Activated naive CD4-positive, alpha-beta T cell treated with anti-CD3 and anti-CD28 coated beads, Interleukin-2, amount 10 ng/mL, durations not matched to agents 7 days and 5 days (primary cell): ENCODE data around the gene PLCH1.

Experiments
- CTCF ChIA-PET: fragments of 350-600 bp; sonication (Branson Sonifier 250); formaldehyde crosslinking; loops from one replicate; lab custom pipeline; 2021; ENCODE audit warnings: antibody characterized with exemption; lab: Charles Lee
- DNase-seq: peaks from one replicate; pipeline ENCODE4 v3.0.0-alpha.2; 2020
- H3K27ac Mint-ChIP-seq: one replicate; pipeline ENCODE4 v1.8.0; 2021; ENCODE audit warnings: mild to moderate bottlenecking, moderate library complexity, mixed read lengths
- H3K27me3 Mint-ChIP-seq: one replicate; pipeline ENCODE4 v1.8.0; 2021; ENCODE audit warnings: mild to moderate bottlenecking, mixed read lengths
- H3K36me3 Mint-ChIP-seq: one replicate; pipeline ENCODE4 v1.8.0; 2021; ENCODE audit warnings: mixed read lengths
- H3K4me1 Mint-ChIP-seq: one replicate; pipeline ENCODE4 v1.8.0; 2021; ENCODE audit warnings: mixed read lengths
- H3K4me3 Mint-ChIP-seq: one replicate; pipeline ENCODE4 v1.8.0; 2021; ENCODE audit warnings: mild to moderate bottlenecking, moderate library complexity, mixed read lengths
- H3K9me3 Mint-ChIP-seq: one replicate; pipeline ENCODE4 v1.8.0; 2021; ENCODE audit warnings: mixed read lengths

PLCH1 gene

GRCh38 chr3:155431856-155432570 is 312.9 kb downstream of the PLCH1 start:
- no peak overlapping the region for H3K4me3 Mint-ChIP-seq
- peaks cover 4% of the 10 kb centered on the region for H3K9me3 Mint-ChIP-seq
- no peak for DNase-seq
- CTCF ChIA-PET: no interaction called here
- no peaks in the 10 kb centered on the region for H3K36me3 Mint-ChIP-seq
- H3K27ac Mint-ChIP-seq: no peak overlapping the region
- no peaks in the 10 kb centered on the region for H3K4me1 Mint-ChIP-seq
- no peaks in the 10 kb centered on the region for H3K27me3 Mint-ChIP-seq

- Mint-ChIP-seq H3K9me3 (peaks cover 4% of the 10 kb centered on the region), H3K4me3 (no peak overlapping the region), H3K36me3 (no peaks in the 10 kb centered on the region), H3K27ac (no peak overlapping the region), H3K4me1 (no peaks in the 10 kb centered on the region), H3K27me3 (no peaks in the 10 kb centered on the region)
- CTCF ChIA-PET: no interaction called here
- DNase-seq: no peak
These were observed 316.3 kb downstream of the PLCH1 start for GRCh38 chr3:155428563-155428962.

GRCh38 chr3:155426524-155427230 is 318.2 kb downstream of the PLCH1 start:
- DNase-seq: no peak
- no peak overlapping the region for H3K4me3 Mint-ChIP-seq
- H3K36me3 Mint-ChIP-seq: no peaks in the 10 kb centered on the region
- CTCF ChIA-PET: no interaction called here
- H3K9me3 Mint-ChIP-seq: peaks cover 4% of the 10 kb centered on the region
- H3K27me3 Mint-ChIP-seq: no peaks in the 10 kb centered on the region
- H3K4me1 Mint-ChIP-seq: no peaks in the 10 kb centered on the region
- H3K27ac Mint-ChIP-seq: no peak overlapping the region

- H3K27me3 Mint-ChIP-seq: no peaks in the 10 kb centered on the region
- DNase-seq: no peak
- no peak overlapping the region for H3K27ac Mint-ChIP-seq
- CTCF ChIA-PET: no interaction called here
- no peaks in the 10 kb centered on the region for H3K36me3 Mint-ChIP-seq
- no peak overlapping the region for H3K4me3 Mint-ChIP-seq
- H3K9me3 Mint-ChIP-seq: peaks cover 4% of the 10 kb centered on the region
- no peaks in the 10 kb centered on the region for H3K4me1 Mint-ChIP-seq
These were observed 319.5 kb downstream of the PLCH1 start for GRCh38 chr3:155425396-155425795.

GRCh38 chr3:155424323-155424710 is 320.6 kb downstream of the PLCH1 start:
- H3K9me3 Mint-ChIP-seq: peaks cover 4% of the 10 kb centered on the region
- H3K36me3 Mint-ChIP-seq: no peaks in the 10 kb centered on the region
- CTCF ChIA-PET: no interaction called here
- H3K4me3 Mint-ChIP-seq: no peak overlapping the region
- H3K27me3 Mint-ChIP-seq: no peaks in the 10 kb centered on the region
- H3K27ac Mint-ChIP-seq: no peak overlapping the region
- no peak for DNase-seq
- no peaks in the 10 kb centered on the region for H3K4me1 Mint-ChIP-seq

GRCh38 chr3:155423526-155424322 is 321.1 kb downstream of the PLCH1 start:
- Mint-ChIP-seq H3K9me3 (peaks cover 4% of the 10 kb centered on the region), H3K27me3 (no peaks in the 10 kb centered on the region), H3K36me3 (no peaks in the 10 kb centered on the region), H3K4me3 (no peak overlapping the region), H3K4me1 (no peaks in the 10 kb centered on the region), H3K27ac (no peak overlapping the region)
- DNase-seq: no peak
- CTCF ChIA-PET: no interaction called here

- Mint-ChIP-seq H3K4me3 (no peak overlapping the region), H3K27me3 (no peaks in the 10 kb centered on the region), H3K36me3 (no peaks in the 10 kb centered on the region), H3K4me1 (no peaks in the 10 kb centered on the region), H3K27ac (no peak overlapping the region), H3K9me3 (no peaks in the 10 kb centered on the region)
- DNase-seq: no peak
- CTCF ChIA-PET: no interaction called here
These were observed 323.9 kb downstream of the PLCH1 start for GRCh38 chr3:155420881-155421486.

- no peak for DNase-seq
- Mint-ChIP-seq H3K36me3 (no peaks in the 10 kb centered on the region), H3K27me3 (no peaks in the 10 kb centered on the region), H3K4me1 (no peaks in the 10 kb centered on the region), H3K9me3 (no peaks in the 10 kb centered on the region), H3K4me3 (no peak overlapping the region), H3K27ac (no peak overlapping the region)
- CTCF ChIA-PET: no interaction called here
These were observed 324.5 kb downstream of the PLCH1 start for GRCh38 chr3:155420406-155420805.

GRCh38 chr3:155418407-155418806 is 326.5 kb downstream of the PLCH1 start:
- Mint-ChIP-seq H3K27me3 (no peaks in the 10 kb centered on the region), H3K4me3 (no peak overlapping the region), H3K36me3 (no peaks in the 10 kb centered on the region), H3K4me1 (no peaks in the 10 kb centered on the region), H3K9me3 (no peaks in the 10 kb centered on the region), H3K27ac (no peak overlapping the region)
- CTCF ChIA-PET: no interaction called here
- DNase-seq: no peak

- Mint-ChIP-seq H3K9me3 (no peaks in the 10 kb centered on the region), H3K27me3 (no peaks in the 10 kb centered on the region), H3K36me3 (no peaks in the 10 kb centered on the region), H3K4me1 (no peaks in the 10 kb centered on the region), H3K4me3 (no peak overlapping the region), H3K27ac (no peak overlapping the region)
- DNase-seq: no peak
- CTCF ChIA-PET: interaction anchor here (0.9 kb wide), 1 partner anchor 285 kb away, joined by 5 read pairs; no protein-coding TSS in a partner anchor
These were observed 327.8 kb downstream of the PLCH1 start for GRCh38 chr3:155417119-155417517.

- H3K27me3 Mint-ChIP-seq: no peaks in the 10 kb centered on the region
- no peak overlapping the region for H3K27ac Mint-ChIP-seq
- CTCF ChIA-PET: interaction anchor here (0.9 kb wide), 1 partner anchor 285 kb away, joined by 5 read pairs; no protein-coding TSS in a partner anchor
- no peak for DNase-seq
- H3K9me3 Mint-ChIP-seq: no peaks in the 10 kb centered on the region
- no peaks in the 10 kb centered on the region for H3K4me1 Mint-ChIP-seq
- no peaks in the 10 kb centered on the region for H3K36me3 Mint-ChIP-seq
- no peak overlapping the region for H3K4me3 Mint-ChIP-seq
These were observed 328.3 kb downstream of the PLCH1 start for GRCh38 chr3:155416500-155417118.

- Mint-ChIP-seq H3K36me3 (no peaks in the 10 kb centered on the region), H3K27ac (no peak overlapping the region), H3K9me3 (no peaks in the 10 kb centered on the region), H3K27me3 (no peaks in the 10 kb centered on the region), H3K4me1 (no peaks in the 10 kb centered on the region), H3K4me3 (no peak overlapping the region)
- CTCF ChIA-PET: no interaction called here
- DNase-seq: no peak
These were observed 332.0 kb downstream of the PLCH1 start for GRCh38 chr3:155412904-155413303.

GRCh38 chr3:155411500-155412223 is 333.2 kb downstream of the PLCH1 start:
- Mint-ChIP-seq H3K9me3 (no peaks in the 10 kb centered on the region), H3K27ac (no peak overlapping the region), H3K27me3 (no peaks in the 10 kb centered on the region), H3K36me3 (no peaks in the 10 kb centered on the region), H3K4me1 (no peaks in the 10 kb centered on the region), H3K4me3 (no peak overlapping the region)
- CTCF ChIA-PET: no interaction called here
- no peak for DNase-seq
